HCT116 (cell line): ENCODE measurements around the gene PPP1R37.

Experiments
- ATF3 ChIP-seq: IDR thresholded peaks from 2 replicates; pipeline ENCODE4 v1.6.1; 2012
- FOSL1 ChIP-seq: IDR thresholded peaks from 2 replicates; pipeline ENCODE4 v1.6.1; 2012; ENCODE audit warnings: low read depth
- POLR2A ChIP-seq: IDR thresholded peaks from 2 replicates; pipeline ENCODE4 v1.7.0; 2011; ENCODE audit warnings: borderline replicate concordance; ENCODE audit not compliant: insufficient read depth, insufficient read length; ENCODE audit errors: extremely low read depth
- POLR2AphosphoS5 ChIP-seq: IDR thresholded peaks from 2 replicates; pipeline ENCODE4 v1.6.1; 2011; ENCODE audit warnings: mild to moderate bottlenecking, low read depth, low read length, moderate library complexity
- YY1 ChIP-seq: IDR thresholded peaks from 2 replicates; pipeline ENCODE4 v1.6.1; 2011; ENCODE audit warnings: low read length, low read depth, moderate library complexity, mild to moderate bottlenecking; ENCODE audit not compliant: insufficient replicate concordance; ENCODE audit errors: extremely low read depth
- TF ChIP-seq, protein P1 (sequence below), 3 experiments: fragments of 200-600 bp in 1 of 3; sonication (generic) in 1 of 3; IDR thresholded peaks in 2 of 3; conservative IDR thresholded peaks in 1 of 3; 2 replicates each; pipeline ENCODE4 v1.5.1; 2012 to 2017; ENCODE audit warnings: low read depth in 2 of 3, low read length in 2 of 3, antibody characterized with exemption in 1 of 3, borderline replicate concordance in 1 of 3, control low read depth in 1 of 3, mild to moderate bottlenecking in 1 of 3, mixed read lengths in 1 of 3, mixed run types in 1 of 3, moderate library complexity in 1 of 3; ENCODE audit not compliant: insufficient read depth in 1 of 3

DNA sequence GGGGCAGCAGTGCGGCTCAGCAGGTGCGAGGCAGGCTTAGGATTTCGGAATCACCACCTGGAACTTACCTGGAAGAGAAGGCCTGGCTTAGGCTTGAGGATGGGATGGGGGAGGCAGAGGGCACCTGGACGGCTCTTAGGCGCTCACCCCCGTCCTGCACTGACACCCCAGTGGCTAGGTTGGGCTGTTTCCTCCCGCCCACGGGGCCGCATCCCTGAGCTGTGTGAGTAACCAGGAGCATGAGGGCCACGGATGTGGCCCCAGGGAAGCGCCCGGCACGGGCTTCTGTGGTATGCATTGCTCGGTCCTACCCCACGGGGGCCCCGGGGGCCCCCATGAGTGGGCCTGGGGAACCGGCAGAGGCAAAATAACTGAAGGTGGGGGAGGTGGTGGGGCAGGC is 70.2 kb downstream of the PPP1R37 start:
- TF ChIP-seq, protein P1, sequence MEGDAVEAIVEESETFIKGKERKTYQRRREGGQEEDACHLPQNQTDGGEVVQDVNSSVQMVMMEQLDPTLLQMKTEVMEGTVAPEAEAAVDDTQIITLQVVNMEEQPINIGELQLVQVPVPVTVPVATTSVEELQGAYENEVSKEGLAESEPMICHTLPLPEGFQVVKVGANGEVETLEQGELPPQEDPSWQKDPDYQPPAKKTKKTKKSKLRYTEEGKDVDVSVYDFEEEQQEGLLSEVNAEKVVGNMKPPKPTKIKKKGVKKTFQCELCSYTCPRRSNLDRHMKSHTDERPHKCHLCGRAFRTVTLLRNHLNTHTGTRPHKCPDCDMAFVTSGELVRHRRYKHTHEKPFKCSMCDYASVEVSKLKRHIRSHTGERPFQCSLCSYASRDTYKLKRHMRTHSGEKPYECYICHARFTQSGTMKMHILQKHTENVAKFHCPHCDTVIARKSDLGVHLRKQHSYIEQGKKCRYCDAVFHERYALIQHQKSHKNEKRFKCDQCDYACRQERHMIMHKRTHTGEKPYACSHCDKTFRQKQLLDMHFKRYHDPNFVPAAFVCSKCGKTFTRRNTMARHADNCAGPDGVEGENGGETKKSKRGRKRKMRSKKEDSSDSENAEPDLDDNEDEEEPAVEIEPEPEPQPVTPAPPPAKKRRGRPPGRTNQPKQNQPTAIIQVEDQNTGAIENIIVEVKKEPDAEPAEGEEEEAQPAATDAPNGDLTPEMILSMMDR (IDR thresholded peaks at IDR 0.05 in 2 of 3, conservative IDR thresholded peaks at IDR 0.05 in 1 of 3; ENCODE audit: borderline replicate concordance in 1 of 3, insufficient read depth in 1 of 3, low read depth in 2 of 3, low read length in 2 of 3) = no peak
- TF ChIP-seq ATF3 (no peak), FOSL1 (no peak), POLR2A (no peak), POLR2AphosphoS5 (no peak), YY1 (no peak)
